NB4 (cell line): Measurements from ENCODE around the gene SLC27A1.

Experiments
- DNase-seq: peaks from one replicate; pipeline ENCODE4 v3.0.0; 2010; ENCODE audit warnings: low read depth
- H3K4me3 ChIP-seq: one replicate; pipeline ENCODE4 v1.5.1; 2011; ENCODE audit warnings: mild to moderate bottlenecking, low read depth, low read length, moderate library complexity
- CTCF ChIP-seq: IDR thresholded peaks from one replicate; pipeline ENCODE4 v1.5.1; 2012; ENCODE audit warnings: low read depth, low read length
- MYC ChIP-seq: IDR thresholded peaks from 2 replicates; pipeline ENCODE4 v1.6.1; 2011; ENCODE audit warnings: low read depth, low read length
- POLR2A ChIP-seq: IDR thresholded peaks from 2 replicates; pipeline ENCODE4 v1.6.1; 2011; ENCODE audit warnings: mild to moderate bottlenecking; ENCODE audit not compliant: insufficient read length; ENCODE audit errors: extremely low read depth
- TF ChIP-seq, protein P1 (sequence below): IDR thresholded peaks from 2 replicates; pipeline ENCODE4 v1.6.1; 2011; ENCODE audit warnings: low read depth, low read length

The SLC27A1 gene

DNA sequence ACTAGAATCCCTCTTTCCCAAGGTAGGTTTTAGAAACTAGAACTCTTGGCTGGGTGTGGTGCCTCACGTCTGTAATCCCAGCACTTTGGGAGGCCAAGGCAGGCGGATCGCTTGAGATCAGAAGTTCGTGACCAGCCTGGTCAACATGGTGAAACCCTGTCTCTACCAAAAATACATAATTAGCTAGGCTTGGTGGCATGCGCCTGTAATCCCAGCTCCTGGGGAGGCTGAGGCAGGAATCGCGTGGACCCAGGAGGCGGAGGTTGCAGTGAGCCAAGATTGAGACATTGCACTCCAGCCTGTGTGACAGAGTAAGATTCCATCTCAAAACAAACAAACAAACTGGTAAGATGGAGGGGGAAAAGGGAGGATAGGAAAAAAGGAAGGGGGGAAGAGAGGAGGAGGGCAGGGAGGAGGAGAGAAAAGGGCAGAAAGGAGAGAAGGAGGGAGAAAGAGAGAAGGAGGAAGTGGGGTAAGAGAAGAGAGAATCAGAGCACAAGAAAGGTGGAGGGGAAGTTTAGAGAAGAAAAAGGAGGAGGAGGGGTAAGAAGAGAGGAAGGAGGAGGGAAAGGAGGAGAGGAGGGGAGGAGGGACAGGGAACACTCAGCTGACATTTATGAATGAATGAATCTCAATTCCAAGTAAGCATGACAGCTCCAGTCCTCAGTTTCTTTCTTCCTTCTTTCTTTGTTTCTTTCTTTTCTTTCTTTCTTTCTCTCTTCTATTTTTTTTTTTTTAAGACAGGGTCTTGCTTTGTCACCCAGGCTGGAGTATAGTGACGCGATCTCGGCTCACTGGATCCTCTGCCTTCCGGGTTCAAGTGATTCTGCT lies 2.6 kb upstream of the SLC27A1 start:
- no peak for DNase-seq
- no peak overlapping the region for H3K4me3 ChIP-seq
- TF ChIP-seq POLR2A, result no peak
- TF ChIP-seq, protein P1, sequence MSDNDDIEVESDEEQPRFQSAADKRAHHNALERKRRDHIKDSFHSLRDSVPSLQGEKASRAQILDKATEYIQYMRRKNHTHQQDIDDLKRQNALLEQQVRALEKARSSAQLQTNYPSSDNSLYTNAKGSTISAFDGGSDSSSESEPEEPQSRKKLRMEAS, result no peak
- no peak for TF ChIP-seq MYC
- TF ChIP-seq CTCF, result no peak

DNA sequence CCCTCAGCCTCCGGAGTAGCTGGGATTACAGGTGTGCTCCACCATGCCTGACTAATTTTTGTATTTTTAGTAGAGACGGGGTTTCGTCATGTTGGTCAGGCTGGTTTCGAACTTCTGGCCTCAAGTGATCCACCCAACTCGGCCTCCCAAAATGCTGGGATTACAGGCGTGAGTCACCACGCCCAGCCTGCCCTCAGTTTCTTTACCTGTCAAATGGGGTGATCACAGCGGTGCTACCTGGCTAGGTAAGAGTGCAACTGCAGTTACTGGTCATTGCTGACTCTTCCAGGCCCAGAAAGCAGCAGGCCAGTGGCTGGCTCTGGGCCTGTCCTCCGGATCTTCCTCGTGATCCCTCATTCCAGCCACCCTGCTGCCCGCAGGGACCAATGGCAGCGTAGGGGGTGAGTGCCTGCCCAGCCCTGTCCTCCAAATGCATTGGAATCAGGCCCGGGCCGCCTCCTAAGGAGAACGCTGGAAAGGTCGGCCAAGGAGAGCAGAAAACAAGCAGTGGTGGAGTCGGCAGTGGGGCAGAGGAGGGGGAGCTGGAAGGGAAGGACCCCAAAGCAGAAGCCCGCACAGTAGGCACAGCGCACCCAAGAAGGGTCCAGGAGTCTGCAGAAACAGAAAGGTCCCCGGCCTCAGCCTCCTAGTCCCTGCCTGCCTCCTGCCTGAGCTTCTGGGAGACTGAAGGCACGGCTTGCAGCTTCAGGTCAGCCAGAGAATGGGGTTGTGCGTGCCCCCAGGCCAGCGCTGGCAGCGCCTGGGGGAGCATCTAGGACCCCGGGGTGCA lies 1.8 kb upstream of the SLC27A1 start:
- no peak overlapping the region for H3K4me3 ChIP-seq
- no peak for DNase-seq
- TF ChIP-seq, protein P1, result no peak
- TF ChIP-seq POLR2A (no peak), CTCF (no peak), MYC (no peak)

DNA sequence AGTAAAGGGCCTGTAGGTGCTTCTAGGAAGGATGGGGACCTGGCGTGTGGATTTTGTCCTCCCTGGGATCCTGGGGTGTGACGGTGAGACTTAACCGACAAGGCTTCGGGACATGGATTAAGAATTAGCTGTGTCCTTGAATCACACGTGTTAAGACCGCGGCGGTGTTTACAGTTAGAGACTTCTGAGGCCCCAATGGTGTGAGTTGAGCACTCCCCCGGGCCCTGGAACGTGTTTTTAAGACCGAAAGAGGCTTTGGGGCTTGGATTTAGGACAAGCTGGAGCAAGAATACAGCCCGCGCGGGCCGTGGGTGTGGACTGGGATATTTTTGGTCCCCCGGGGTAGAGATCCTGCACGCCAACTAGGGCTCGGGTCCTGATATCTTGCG lies 1.2 kb upstream of the SLC27A1 start:
- TF ChIP-seq MYC (no peak), POLR2A (no peak), CTCF (no peak)
- TF ChIP-seq, protein P1, result no peak
- H3K4me3 ChIP-seq, result peak overlapping the region; percentile 34
- DNase-seq, result no peak

DNA sequence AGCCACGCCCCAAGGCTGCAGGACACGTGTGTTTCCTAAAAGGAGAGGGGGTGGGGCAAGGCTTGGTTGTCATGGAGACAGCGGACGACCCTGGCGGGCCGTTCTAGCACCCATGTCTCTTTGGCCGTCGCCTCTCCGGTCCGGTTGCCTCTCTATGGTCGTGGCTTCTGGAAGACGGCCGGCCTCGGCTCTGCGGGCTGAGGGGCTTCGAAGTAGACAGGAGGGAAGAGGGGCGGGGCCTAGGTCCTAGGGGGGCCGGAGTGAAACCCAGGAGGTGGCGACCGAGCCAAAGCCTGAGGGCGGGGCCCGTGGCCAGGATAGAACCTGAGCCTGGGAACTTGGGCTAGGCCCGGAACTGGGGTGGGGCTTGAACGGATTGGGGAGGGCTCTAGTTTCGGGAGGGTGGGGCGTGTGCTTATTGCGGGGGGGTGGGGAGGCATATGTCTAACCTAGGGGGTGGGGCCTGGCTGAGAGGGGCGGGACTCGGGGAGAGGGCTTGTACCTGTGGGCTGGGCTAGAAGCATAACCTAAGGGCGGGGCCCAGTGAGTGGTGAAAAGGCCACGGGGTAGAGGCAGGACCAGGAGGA lies 750 bp upstream of the SLC27A1 start:
- TF ChIP-seq CTCF (no peak), POLR2A (no peak), MYC (no peak)
- TF ChIP-seq, protein P1, result no peak

DNA sequence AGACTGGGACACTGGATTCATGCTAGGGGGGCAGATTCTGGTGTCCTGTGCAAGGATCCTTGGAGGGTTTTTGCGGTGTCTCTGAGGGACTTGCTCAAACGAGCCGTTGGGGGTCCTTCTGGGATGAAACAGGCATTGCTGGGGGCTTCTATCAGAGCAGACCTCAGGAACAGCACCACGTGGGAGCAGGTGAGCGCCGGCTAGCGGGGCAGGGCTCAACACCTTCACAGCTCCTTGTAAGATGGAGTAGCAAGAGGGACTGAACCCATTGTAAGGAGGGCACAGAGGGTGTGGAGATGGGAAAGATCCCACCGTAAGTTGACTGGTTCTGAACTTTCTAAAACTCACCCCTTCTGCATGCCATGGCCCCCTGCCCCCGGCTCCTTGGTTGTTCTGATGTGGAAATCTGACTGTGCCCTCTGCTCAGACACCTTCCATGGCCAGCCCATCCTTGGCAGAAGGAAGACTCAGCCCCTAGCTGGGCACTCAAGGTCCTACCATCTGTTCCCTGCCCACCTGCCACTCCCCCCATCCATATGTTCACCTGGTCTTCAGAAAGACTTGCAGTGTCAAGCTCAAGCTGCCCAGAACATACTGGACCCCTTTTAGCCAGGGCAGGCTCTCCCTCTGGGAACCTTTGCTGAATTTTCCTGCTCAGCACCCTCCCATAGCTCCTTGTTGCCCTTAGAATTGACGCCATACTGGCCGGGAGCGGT lies 1.2 kb downstream of the SLC27A1 start:
- DNase-seq, result no peak
- TF ChIP-seq, protein P1, result no peak
- TF ChIP-seq POLR2A, result no peak
- no peak for TF ChIP-seq CTCF
- TF ChIP-seq MYC, result no peak
- H3K4me3 ChIP-seq, result peak overlapping the region; percentile 53

More for the DNA sequence above, 750 bp upstream of the SLC27A1 start:
- peak overlapping the region; percentile 65 for H3K4me3 ChIP-seq
- DNase-seq, result peak; percentile 91
